Tibial artery (tissue), 4 donors: ENCODE measurements around the gene TAS2R1.

Source experiments
- DNase-seq, 2 donors: peaks; one replicate each; pipeline ENCODE4 v3.0.0-alpha.2; 2019
- H3K27ac ChIP-seq, 2 donors: fragments of 200-600 bp; sonication (generic) in 1 of 2; 1 replicate in 1 of 2; 2 replicates in 1 of 2; pipeline ENCODE4 v1.5.1; 2018 to 2019; ENCODE audit warnings: mild to moderate bottlenecking in 1 of 2
- H3K27me3 ChIP-seq, 2 donors: fragments of 200-600 bp; sonication (generic) in 1 of 2; one replicate each; pipeline versions ENCODE4 v1.5.1 to v1.6.0; 2016 to 2019
- H3K36me3 ChIP-seq, 3 donors: fragments of 200-600 bp; sonication (generic) in 2 of 3; one replicate each; pipeline ENCODE4 v1.5.1; 2016 to 2019; ENCODE audit warnings: mild to moderate bottlenecking in 2 of 3
- H3K4me1 ChIP-seq, 4 donors: fragments of 200-600 bp; sonication (generic) in 2 of 4; 1 replicate in 3 of 4; 2 replicates in 1 of 4; pipeline ENCODE4 v1.5.1; 2016 to 2019
- H3K4me3 ChIP-seq, 2 donors: fragments of 200-600 bp; sonication (generic) in 1 of 2; 1 replicate in 1 of 2; 2 replicates in 1 of 2; pipeline ENCODE4 v1.5.1; 2018 to 2019; ENCODE audit warnings: mild to moderate bottlenecking in 2 of 2
- H3K9me3 ChIP-seq, 3 donors: fragments of 200-600 bp; sonication (generic) in 1 of 3; one replicate each; pipeline ENCODE4 v1.5.1; 2016 to 2019
- CTCF ChIP-seq, 2 experiments: fragments of 200-600 bp in 1 of 2; fragments of 450-650 bp in 1 of 2; IDR thresholded peaks; one replicate each; pipeline ENCODE4 v1.5.1; 2017 to 2019; ENCODE audit warnings: antibody characterized with exemption in 2 of 2, mild to moderate bottlenecking in 1 of 2, moderate library complexity in 1 of 2
- intact Hi-C: fragments of 100-400 bp; cut with DNase I; formaldehyde crosslinking; loops from one replicate; pipeline ENCODE4 v1.15.0; 2023; ENCODE audit warnings: low total_unique reads

TAS2R1 gene

GRCh38 chr5:9623661-9624060 is 6.5 kb downstream of the TAS2R1 start:
- TF ChIP-seq CTCF (IDR thresholded peaks at IDR 0.05): no peak
- no peak for DNase-seq
- intact Hi-C loops: no loop called here
- H3K4me1 ChIP-seq: peaks cover 0 to 41% (median 5%) of the 10 kb centered on the region in 4 donors
- H3K9me3 ChIP-seq: no peaks in the 10 kb centered on the region
- H3K27ac ChIP-seq: no peak overlapping the region
- no peak overlapping the region for H3K4me3 ChIP-seq
- H3K27me3 ChIP-seq: no peaks in the 10 kb centered on the region
- no peaks in the 10 kb centered on the region for H3K36me3 ChIP-seq

DNA sequence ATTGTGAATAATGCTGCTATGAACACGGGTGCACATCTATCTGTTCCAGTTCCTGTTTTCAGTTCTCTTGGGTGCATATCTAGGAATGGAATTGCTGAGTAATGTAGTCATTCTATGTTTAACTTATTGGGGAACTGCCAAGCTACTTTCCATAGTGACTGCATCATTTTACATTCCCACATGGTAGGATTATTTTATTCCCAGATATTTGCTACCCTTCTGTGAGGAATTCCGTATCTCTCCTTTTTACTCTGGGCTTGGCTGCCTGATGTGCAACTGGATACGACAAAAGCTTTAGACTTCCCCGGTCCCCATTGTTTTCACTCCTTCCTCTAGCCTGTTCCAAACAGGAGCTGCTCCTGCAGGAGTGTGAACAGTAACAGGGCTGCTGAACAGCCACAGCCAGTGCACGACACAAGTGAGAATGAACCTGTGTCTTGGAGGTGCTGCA is 7.2 kb downstream of the TAS2R1 start:
- Histone ChIP-seq H3K4me1 (peaks cover 0 to 41% (median 5%) of the 10 kb centered on the region in 4 donors), H3K4me3 (no peak overlapping the region), H3K36me3 (no peaks in the 10 kb centered on the region), H3K9me3 (no peaks in the 10 kb centered on the region), H3K27me3 (no peaks in the 10 kb centered on the region), H3K27ac (no peak overlapping the region)
- no peak for DNase-seq
- TF ChIP-seq CTCF (IDR thresholded peaks at IDR 0.05): no peak
- intact Hi-C loops: no loop called here

DNA sequence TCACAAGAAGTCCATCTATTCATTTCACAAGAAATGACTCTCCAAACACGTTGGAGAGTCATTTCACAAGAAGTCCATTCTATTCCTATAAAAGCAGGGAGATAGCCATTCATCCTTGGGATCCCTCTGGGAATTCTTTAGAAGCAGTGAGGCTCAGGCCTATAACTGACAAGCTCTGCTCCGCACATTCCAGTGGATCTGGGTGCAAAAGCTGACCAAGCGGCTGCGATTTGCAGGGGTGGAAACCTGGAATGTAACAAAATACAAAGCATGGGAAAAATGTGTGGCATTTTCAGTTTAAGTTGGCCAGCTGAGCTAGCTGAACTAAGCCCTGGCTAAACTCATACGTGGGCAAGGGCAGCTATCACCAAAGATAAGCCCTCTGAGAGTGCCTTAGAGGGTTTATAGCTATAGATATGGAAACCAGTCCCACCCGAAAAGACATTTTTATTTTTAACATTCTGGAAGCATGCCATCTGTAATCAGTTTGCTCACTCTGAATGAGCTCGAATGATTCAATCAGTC is 8.7 kb downstream of the TAS2R1 start:
- peaks cover 0 to 41% (median 5%) of the 10 kb centered on the region in 4 donors for H3K4me1 ChIP-seq
- no peaks in the 10 kb centered on the region for H3K27me3 ChIP-seq
- no peak for TF ChIP-seq CTCF (IDR thresholded peaks at IDR 0.05)
- H3K9me3 ChIP-seq: no peaks in the 10 kb centered on the region
- no peak for DNase-seq
- H3K36me3 ChIP-seq: no peaks in the 10 kb centered on the region
- no peak overlapping the region for H3K27ac ChIP-seq
- H3K4me3 ChIP-seq: no peak overlapping the region
- intact Hi-C loops: no loop called here

- DNase-seq: no peak
- intact Hi-C loops: no loop called here
- no peak for TF ChIP-seq CTCF (IDR thresholded peaks at IDR 0.05)
- no peak overlapping the region for H3K4me3 ChIP-seq
- H3K4me1 ChIP-seq: peaks cover 0 to 41% (median 5%) of the 10 kb centered on the region in 4 donors
- no peaks in the 10 kb centered on the region for H3K9me3 ChIP-seq
- no peaks in the 10 kb centered on the region for H3K27me3 ChIP-seq
- H3K36me3 ChIP-seq: no peaks in the 10 kb centered on the region
- H3K27ac ChIP-seq: no peak overlapping the region
Measured at GRCh38 chr5:9619331-9620092, 10.6 kb downstream of the TAS2R1 start.

DNA sequence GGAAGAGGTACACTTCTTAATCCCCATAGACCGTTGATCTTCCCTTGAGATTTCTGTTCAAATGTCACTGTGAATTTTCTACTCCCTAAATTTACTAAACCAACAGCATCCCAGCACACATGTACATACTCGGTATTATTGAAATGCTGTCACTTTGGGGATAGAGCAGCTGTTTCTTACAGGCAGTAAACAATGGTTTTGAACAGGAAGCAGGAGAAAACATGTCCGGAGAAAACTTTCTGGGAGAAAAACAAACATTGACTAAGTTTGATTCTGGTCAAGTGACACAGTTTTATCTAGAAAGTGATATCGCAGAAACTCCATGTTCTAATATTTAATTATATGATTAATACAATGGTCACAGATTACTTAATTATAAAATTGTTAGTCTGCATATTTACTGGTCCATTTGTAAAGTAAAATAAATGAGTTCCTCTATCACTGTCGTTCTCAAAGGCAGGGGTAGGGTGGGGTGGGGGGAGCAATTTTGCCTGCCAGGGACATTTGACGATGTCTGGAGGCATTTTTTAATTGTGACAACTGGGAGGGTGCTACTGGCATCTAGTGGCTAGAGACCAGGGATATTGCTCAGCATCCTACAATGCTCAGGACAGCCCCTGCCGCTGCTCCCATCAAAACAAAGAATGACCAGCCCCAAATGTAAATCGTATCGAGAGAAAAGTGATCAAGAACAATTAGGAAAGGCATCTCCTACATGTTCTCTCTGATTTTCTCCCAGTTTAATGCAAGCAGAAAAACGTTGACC is 12.2 kb downstream of the TAS2R1 start:
- no peaks in the 10 kb centered on the region for H3K9me3 ChIP-seq
- H3K27ac ChIP-seq: no peak overlapping the region
- no peaks in the 10 kb centered on the region for H3K36me3 ChIP-seq
- no peak overlapping the region for H3K4me3 ChIP-seq
- peaks cover 0 to 35% (median 5%) of the 10 kb centered on the region in 4 donors for H3K4me1 ChIP-seq
- intact Hi-C loops: no loop called here
- H3K27me3 ChIP-seq: no peaks in the 10 kb centered on the region
- no peak for TF ChIP-seq CTCF (IDR thresholded peaks at IDR 0.05)
- DNase-seq: no peak
